Muscle layer of duodenum (tissue), 2 donors: ENCODE measurements around the gene APC.

Experiments used
- H3K27ac ChIP-seq: one replicate; pipeline ENCODE4 v1.7.0; 2013; ENCODE audit warnings: mild to moderate bottlenecking, low read length
- H3K27me3 ChIP-seq: one replicate; pipeline ENCODE4 v1.7.0; 2013; ENCODE audit warnings: low read depth, mild to moderate bottlenecking, control low read depth, low read length
- H3K36me3 ChIP-seq, 2 donors: one replicate each; pipeline ENCODE4 v1.7.0; 2013; ENCODE audit warnings: low read length in 2 of 2, control low read depth in 1 of 2, mild to moderate bottlenecking in 1 of 2; ENCODE audit not compliant: insufficient read depth in 2 of 2, control insufficient read depth in 1 of 2
- H3K4me1 ChIP-seq, 2 donors: one replicate each; pipeline ENCODE4 v1.7.0; 2013; ENCODE audit warnings: low read length in 2 of 2, mild to moderate bottlenecking in 2 of 2, control low read depth in 1 of 2, moderate library complexity in 1 of 2; ENCODE audit not compliant: insufficient read depth in 2 of 2, control insufficient read depth in 1 of 2
- H3K4me3 ChIP-seq, 2 donors: one replicate each; pipeline ENCODE4 v1.7.0; 2013; ENCODE audit warnings: low read length in 2 of 2, low read depth in 1 of 2, mild to moderate bottlenecking in 1 of 2
- H3K9me3 ChIP-seq, 2 donors: one replicate each; pipeline ENCODE4 v1.7.0; 2013; ENCODE audit warnings: low read length in 2 of 2, control low read depth in 1 of 2, mild to moderate bottlenecking in 1 of 2; ENCODE audit not compliant: control insufficient read depth in 1 of 2
- donor health status: healthy.

Gene APC

DNA sequence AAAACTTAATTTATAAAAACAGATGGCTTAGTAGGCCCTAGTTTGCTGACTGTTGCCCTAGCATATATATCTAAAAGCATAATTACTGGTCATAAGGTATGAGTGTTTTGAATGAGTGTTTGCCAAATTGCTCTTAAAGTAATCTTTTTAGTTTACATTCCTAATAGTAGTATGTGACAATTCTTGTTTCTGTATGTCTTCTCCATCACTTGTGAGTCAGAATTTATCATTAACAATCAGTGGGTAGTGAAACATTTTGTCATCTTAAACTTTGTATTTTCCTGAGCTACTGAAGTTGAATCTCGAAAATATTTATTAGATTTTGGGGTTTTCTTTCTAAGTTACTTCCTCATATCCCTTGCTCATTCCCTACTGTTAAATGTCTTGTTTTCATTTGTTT lies 49.6 kb downstream of the APC start:
- H3K4me1 ChIP-seq = no peaks in the 10 kb centered on the region
- no peaks in the 10 kb centered on the region for H3K27me3 ChIP-seq
- H3K36me3 ChIP-seq = peaks cover 9 to 38% of the 10 kb centered on the region in 2 donors
- no peak overlapping the region for H3K4me3 ChIP-seq
- H3K9me3 ChIP-seq = no peaks in the 10 kb centered on the region
- no peak overlapping the region for H3K27ac ChIP-seq

DNA sequence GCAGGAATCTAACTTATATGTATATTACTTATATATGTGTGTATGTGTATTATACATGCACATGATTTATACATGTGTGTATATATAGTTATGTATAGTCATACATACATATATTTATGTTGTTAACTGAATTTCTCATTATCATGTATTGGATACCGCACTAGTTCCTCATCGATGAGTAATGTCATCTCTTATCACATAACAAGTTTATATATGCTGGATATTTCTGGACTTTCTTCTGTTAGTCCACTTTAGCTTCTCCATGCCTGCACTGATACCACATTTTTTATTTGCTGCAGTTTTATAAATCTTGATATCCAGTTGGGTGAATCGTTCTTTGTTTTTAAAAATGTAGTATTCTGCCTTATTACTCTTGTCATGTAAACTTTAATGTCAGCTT lies 50.2 kb downstream of the APC start:
- no peaks in the 10 kb centered on the region for H3K4me1 ChIP-seq
- no peaks in the 10 kb centered on the region for H3K27me3 ChIP-seq
- no peaks in the 10 kb centered on the region for H3K9me3 ChIP-seq
- no peak overlapping the region for H3K27ac ChIP-seq
- H3K4me3 ChIP-seq = no peak overlapping the region
- H3K36me3 ChIP-seq = peaks cover 14 to 39% of the 10 kb centered on the region in 2 donors

DNA sequence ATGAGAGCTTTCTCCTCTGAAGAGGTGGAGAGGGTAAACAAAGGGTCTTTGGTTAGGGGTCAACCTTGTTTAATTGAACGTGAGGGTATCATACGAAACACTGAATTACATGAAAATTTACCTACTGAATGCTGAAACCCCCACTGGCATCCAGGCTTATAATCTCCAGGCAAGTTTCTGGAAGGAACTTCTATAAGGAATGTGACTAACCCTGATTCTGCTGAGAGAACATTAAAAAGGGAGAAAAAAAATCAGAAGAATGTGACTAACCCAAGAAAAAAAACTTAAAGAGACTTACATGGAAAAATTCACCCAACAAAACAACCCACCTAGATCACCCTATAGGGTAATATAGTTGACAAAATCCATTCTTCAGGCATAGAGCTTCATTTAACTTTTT lies 55.5 kb downstream of the APC start:
- Histone ChIP-seq H3K27me3 (no peaks in the 10 kb centered on the region), H3K36me3 (peaks cover 40 to 44% of the 10 kb centered on the region in 2 donors), H3K4me1 (no peaks in the 10 kb centered on the region), H3K4me3 (no peak overlapping the region), H3K27ac (no peak overlapping the region), H3K9me3 (no peaks in the 10 kb centered on the region)

DNA sequence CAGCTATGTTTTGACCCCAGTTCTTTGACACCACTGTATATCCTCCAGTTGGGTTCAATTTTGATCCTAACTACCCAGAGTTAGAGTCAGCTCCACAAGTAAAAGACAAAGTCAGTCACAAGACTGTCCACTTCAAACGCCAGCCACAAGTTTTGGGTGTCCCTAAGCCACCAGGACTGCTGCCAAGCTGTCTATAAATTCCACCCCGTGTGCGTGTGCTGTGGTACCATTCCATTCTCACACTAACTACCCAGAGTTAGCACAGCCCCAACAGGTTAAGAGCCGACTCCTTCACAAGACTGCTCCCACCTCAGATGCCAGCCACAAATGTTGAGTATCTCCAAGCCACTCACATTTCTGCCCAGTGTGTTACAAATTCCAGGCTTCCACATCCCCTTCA lies 56.7 kb downstream of the APC start:
- Histone ChIP-seq H3K27me3 (no peaks in the 10 kb centered on the region), H3K4me1 (no peaks in the 10 kb centered on the region), H3K9me3 (no peaks in the 10 kb centered on the region), H3K27ac (no peak overlapping the region), H3K4me3 (no peak overlapping the region), H3K36me3 (peaks cover 44 to 49% of the 10 kb centered on the region in 2 donors)

DNA sequence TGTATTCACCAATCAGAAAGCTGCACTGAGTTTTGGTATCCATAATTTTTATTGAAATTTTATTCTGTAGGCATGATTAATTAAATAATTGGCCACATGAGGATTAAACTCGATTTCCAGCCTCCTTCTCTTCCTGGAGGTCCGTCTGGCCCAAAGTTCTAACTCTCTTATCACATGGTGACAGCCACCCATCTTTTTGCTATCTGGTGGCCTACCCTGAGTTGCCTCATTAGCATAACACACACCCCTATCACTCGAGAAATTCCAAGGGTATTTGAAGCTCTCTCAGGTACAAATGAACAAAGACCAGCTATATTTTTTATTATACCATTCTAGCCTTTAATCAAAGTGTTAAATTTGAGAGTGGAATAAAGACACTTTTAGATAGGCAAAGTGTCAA lies 57.7 kb downstream of the APC start:
- no peak overlapping the region for H3K27ac ChIP-seq
- H3K36me3 ChIP-seq = peaks cover 44 to 50% of the 10 kb centered on the region in 2 donors
- H3K4me1 ChIP-seq = no peaks in the 10 kb centered on the region
- no peaks in the 10 kb centered on the region for H3K27me3 ChIP-seq
- H3K4me3 ChIP-seq = no peak overlapping the region
- no peaks in the 10 kb centered on the region for H3K9me3 ChIP-seq

DNA sequence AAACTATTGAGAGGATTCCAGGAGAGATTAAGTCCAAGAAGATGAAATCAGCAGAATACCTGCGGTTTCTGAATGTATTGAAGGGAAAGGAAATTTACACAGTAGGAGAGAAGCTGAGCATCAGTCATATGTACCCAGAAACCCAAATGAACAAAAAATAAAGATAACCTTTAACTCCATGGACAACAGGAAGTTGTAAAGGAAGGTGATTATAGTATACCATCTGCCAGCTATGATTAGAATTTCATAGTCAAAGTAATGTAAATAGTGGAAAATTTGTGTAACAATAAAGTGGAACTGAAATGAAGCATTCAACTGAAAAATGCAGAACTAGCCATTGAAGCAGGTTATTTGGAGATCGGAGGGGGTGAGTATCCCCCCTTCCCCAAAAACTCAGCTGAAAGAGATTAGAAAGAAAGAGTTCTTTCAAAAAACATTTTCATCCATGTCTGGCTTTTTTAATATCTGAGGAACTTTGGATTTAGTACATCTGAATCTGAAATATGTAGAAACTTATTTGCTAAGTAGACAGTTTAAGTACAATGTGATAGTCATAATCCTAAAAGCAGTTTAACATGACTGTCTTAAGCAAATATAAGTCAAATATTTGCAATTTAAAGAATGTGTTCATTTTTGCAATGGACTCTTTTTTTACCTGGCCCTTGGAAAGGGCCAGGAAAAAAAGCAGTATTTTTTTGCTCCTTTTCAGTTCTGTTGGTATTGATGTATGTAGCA lies 58.4 kb downstream of the APC start:
- no peak overlapping the region for H3K4me3 ChIP-seq
- H3K27ac ChIP-seq = no peak overlapping the region
- H3K4me1 ChIP-seq = no peaks in the 10 kb centered on the region
- H3K9me3 ChIP-seq = no peaks in the 10 kb centered on the region
- H3K27me3 ChIP-seq = no peaks in the 10 kb centered on the region
- peaks cover 41 to 52% of the 10 kb centered on the region in 2 donors for H3K36me3 ChIP-seq

DNA sequence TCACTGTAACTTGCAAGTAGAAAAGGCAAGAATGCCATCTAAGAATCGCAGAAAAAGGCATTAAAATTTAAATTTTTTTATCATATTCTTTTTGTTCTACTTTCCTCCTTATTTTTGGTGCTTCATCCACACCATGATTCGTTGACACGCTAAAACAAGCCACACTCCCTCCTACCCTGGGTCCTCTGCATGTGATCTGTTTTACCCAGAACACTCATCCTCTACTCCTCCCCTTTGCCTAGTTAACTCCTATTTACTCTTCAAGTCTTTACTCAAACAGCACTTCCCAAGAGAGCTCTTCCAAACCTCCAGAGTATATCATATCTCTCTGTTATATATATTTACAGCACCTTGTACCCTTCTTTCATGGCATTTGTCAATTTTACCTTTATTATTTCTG lies 62.0 kb downstream of the APC start:
- no peaks in the 10 kb centered on the region for H3K9me3 ChIP-seq
- H3K36me3 ChIP-seq = peaks cover 17 to 33% of the 10 kb centered on the region in 2 donors
- no peaks in the 10 kb centered on the region for H3K27me3 ChIP-seq
- H3K4me1 ChIP-seq = no peaks in the 10 kb centered on the region
- no peak overlapping the region for H3K4me3 ChIP-seq
- no peak overlapping the region for H3K27ac ChIP-seq

DNA sequence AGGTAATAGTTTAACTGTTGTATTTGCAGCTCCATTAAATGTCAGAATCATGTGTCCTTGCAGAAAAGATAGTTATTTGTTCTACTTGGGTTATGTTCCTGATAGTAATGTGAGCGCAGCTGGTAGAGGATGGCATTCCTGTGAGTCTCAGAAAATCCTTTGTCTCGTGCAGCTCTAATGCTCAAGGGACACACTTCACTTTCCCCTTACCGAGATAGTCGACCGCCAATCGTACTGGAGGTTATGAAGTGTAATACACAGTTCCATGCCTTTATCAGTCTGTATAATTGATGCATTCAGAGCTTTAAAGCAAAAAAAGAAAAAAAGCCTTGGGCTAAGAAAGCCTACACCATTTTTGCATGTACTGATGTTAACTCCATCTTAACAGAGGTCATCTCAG lies 63.2 kb downstream of the APC start:
- no peaks in the 10 kb centered on the region for H3K9me3 ChIP-seq
- H3K36me3 ChIP-seq = peaks cover 11 to 30% of the 10 kb centered on the region in 2 donors
- H3K27ac ChIP-seq = no peak overlapping the region
- H3K27me3 ChIP-seq = no peaks in the 10 kb centered on the region
- H3K4me1 ChIP-seq = no peaks in the 10 kb centered on the region
- no peak overlapping the region for H3K4me3 ChIP-seq

DNA sequence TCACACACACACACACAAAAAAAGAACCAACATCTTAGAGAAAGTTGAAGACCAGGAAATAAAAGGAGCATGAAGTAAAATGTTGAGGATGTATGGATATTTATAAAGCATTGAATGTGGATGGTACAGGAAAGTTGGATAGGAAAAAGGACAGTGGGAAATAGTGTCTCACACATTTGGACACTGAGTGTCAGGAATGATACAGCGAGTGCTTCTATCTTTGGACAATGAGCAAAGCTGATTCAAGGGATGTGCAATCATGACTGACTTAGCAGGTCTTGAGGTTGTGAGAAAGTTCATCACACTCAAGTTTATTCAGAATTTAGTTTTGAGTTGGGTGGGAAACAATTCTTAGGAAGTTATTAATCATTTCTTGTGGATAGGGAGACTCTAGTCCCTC lies 73.3 kb downstream of the APC start:
- Histone ChIP-seq H3K27me3 (no peaks in the 10 kb centered on the region), H3K4me1 (no peaks in the 10 kb centered on the region), H3K27ac (no peak overlapping the region), H3K9me3 (no peaks in the 10 kb centered on the region), H3K36me3 (peaks cover 7 to 16% of the 10 kb centered on the region in 2 donors), H3K4me3 (no peak overlapping the region)

DNA sequence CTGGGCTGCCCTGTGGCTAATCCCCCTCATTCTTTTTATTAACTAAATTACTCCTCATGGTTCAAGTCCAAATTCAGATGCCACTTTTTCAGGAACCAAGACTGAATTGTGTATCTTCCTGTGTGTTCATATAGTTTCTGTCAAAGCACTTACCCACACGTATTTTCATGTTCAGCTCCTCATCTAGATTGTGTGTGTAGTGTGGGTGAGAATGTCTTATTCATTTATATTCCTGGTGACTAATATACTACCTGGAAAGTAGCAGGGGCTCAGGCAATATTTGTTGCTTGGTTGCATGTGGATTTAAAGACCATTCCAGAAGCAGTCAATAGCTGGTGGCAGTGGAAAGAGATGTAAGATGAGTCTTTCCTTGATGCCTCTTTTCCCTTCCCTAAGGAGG lies 74.9 kb downstream of the APC start:
- Histone ChIP-seq H3K27me3 (no peaks in the 10 kb centered on the region), H3K9me3 (no peaks in the 10 kb centered on the region), H3K36me3 (peaks cover 9 to 18% of the 10 kb centered on the region in 2 donors), H3K4me1 (no peaks in the 10 kb centered on the region), H3K4me3 (no peak overlapping the region), H3K27ac (no peak overlapping the region)

DNA sequence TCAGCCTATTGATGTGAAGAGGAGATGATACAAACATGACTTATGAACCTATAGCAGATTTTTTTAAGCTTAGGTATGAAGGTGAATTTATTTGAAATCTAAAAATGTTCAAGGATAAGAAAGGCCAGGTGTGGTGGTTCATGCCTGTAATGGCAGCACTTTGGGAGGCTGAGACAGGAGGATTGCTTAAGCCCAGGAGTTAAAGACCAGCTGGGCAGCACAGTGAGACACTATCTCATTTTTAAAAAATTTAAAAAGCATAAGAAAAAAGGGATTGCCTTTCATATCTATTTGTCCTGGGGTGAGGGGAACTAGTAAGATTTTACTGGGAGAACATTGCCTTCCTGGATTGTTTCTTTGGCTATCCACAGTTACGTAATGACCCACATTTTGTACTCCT lies 82.6 kb downstream of the APC start:
- Histone ChIP-seq H3K4me1 (no peaks in the 10 kb centered on the region), H3K27me3 (no peaks in the 10 kb centered on the region), H3K27ac (no peak overlapping the region), H3K4me3 (no peak overlapping the region), H3K36me3 (peaks cover 39 to 43% of the 10 kb centered on the region in 2 donors), H3K9me3 (no peaks in the 10 kb centered on the region)

DNA sequence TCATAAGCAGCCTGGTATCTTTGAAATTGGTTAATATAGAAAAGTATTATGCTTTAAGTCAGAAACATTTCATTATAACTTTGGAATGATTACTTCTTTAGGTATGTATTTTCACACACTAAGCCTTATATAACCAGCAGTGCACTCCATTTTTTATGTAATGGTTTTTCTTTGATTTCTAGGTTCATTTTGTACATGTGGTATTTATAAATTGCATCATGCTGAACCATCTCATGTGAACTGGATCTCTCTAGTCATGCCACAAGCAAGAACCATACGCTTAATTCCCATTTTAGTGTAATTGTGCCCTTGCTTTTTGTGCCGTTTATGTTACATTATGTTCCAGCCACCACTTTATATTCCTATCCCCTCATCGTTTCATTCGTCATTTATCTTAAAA lies 84.8 kb downstream of the APC start:
- Histone ChIP-seq H3K27me3 (no peaks in the 10 kb centered on the region), H3K27ac (no peak overlapping the region), H3K4me3 (no peak overlapping the region), H3K4me1 (no peaks in the 10 kb centered on the region), H3K9me3 (no peaks in the 10 kb centered on the region), H3K36me3 (peaks cover 40% of the 10 kb centered on the region in 2 donors)
